ENCODE data around the gene OTUD6A.

The OTUD6A gene

Small RNA genes within 50 kb of the gene (small RNA-seq; reads per million reads assigned to genes)
- 0 to 0.13 reads per million in 2 experiments for gene MIR676

Measured in SK-N-DZ (cell line).